ENCODE measurements around the gene KRTAP4-1. TPM values are rescaled to one million over a fixed set of nuclear protein-coding genes. Genes with fewer than 3 reads are reported as not detected.
"Not testable (repeated sequence)": the region's sequence is repeated elsewhere in the genome, so short reads cannot be mapped to it uniquely, and the experiment has no call there.

The KRTAP4-1 gene
- polyA plus RNA-seq, 1 of the 3 experiments (the other 2 are of a cell fraction), result not detected

DNA sequence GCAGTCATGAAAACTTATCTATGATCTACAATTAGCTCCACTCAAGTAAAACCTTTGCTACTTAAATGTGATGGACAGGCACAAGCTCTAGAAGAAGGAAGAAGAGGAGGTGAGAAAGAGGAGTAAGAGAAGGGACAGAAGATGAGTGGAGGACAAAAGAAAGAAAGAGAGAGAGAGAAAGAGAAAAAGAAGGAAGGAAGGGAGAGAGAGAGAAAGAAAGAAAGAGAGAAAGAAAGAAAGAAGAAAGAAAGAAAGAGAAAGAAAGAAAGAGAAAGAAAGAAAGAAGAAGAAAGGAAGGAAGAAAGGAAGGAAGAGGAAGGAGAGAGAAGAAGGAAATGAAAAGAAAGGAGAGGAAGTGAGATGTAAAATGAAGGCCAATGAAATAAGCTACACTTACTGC lies 45.4 kb upstream of the KRTAP4-1 start (continued):
- TF ChIP-seq EZH2phosphoT487 (IDR thresholded peaks at IDR 0.05; ENCODE audit: borderline replicate concordance, low read depth), result no peak
- TF ChIP-seq TCF12 (IDR thresholded peaks at IDR 0.05), result no peak
- TF ChIP-seq YY1 (IDR thresholded peaks at IDR 0.05; ENCODE audit: low read depth), result no peak
- no peak for TF ChIP-seq JUND (IDR thresholded peaks at IDR 0.05)
- TF ChIP-seq FOXJ3 (CRISPR knock-in tag; IDR thresholded peaks at IDR 0.05), result no peak

DNA sequence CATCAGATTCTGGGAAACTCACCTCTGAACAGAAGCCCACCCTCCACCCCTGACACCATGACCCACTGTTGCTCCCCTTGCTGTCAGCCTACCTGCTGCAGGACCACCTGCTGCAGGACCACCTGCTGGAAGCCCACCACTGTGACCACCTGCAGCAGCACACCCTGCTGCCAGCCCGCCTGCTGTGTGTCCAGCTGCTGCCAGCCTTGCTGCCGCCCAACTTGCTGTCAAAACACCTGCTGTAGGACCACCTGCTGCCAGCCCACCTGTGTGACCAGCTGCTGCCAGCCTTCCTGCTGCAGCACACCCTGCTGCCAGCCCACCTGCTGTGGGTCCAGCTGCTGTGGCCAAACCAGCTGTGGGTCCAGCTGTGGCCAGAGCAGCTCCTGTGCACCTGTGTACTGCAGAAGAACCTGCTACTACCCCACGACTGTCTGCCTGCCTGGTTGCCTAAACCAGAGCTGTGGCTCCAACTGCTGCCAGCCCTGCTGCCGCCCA lies 41.9 kb upstream of the KRTAP4-1 start, which contains the start of gene KRTAP9-2:
TSS of gene KRTAP9-2 (plus strand) at position 51 of the 498 bp plus-strand sequence. CDS start at position 58, 7 bp downstream.
- H3K9me3 ChIP-seq; POLR2A ChIA-PET; H2AFZ ChIP-seq (ENCODE audit: low read depth); H3K4me2 ChIP-seq; H3K36me3 ChIP-seq (replicated peaks in 1 of 2; ENCODE audit: control insufficient read depth in 1 of 2, insufficient read depth in 2 of 2, low read length in 1 of 2); DNase-seq; H3K4me3 ChIP-seq (ENCODE audit: low read depth in 2 of 2, low read length in 1 of 2); H4K20me1 ChIP-seq (ENCODE audit: insufficient read depth); H3K79me2 ChIP-seq (ENCODE audit: insufficient read depth); CTCF ChIA-PET; H3K9me2 ChIP-seq; H3K4me1 ChIP-seq (ENCODE audit: control insufficient read depth in 1 of 2, insufficient read depth in 2 of 2, low read depth in 1 of 2, low read length in 1 of 2); H3K27ac ChIP-seq (ENCODE audit: low read depth in 2 of 2, low read length in 1 of 2); H3K9ac ChIP-seq; H3F3A ChIP-seq (replicated peaks; ENCODE audit: insufficient read depth): not testable (repeated sequence)
- no CpG with 5 or more reads among the region's 4 CpGs for WGBS (ENCODE audit: low lambda C conversion rate)
- H3K27me3 ChIP-seq (ENCODE audit: insufficient read depth), result peaks cover 22% of the 10 kb centered on the region; the same call in 1 of the 2 replicates

DNA sequence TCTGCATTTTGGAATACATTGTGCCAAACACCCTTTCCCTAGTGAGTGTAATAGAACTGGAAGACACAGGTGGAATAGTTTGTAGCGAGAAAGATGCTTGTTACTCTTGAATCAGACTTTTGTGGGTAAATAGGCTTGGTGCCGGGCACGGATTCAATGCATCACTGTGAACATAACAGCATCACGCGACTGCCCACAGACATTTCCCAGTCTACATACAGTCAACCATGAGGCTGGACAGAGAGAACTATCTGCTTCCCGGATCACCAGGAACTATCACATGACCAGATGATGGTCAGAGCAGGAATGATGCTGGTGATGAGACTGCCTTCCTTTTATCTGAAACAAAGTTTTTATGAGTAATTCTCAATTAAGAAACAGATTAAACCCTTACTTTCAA lies 41.3 kb upstream of the KRTAP4-1 start:
- CTCF ChIA-PET, result interaction anchor here (0.6 to 0.7 kb wide), 2 partner anchors 140 to 502 kb away, joined by 3 to 4 read pairs; no protein-coding TSS in a partner anchor
- no peaks in the 10 kb centered on the region for H3K36me3 ChIP-seq (replicated peaks in 1 of 2; ENCODE audit: control insufficient read depth in 1 of 2, insufficient read depth in 2 of 2, low read length in 1 of 2)
- H3F3A ChIP-seq (replicated peaks; ENCODE audit: insufficient read depth), result no peaks in the 10 kb centered on the region
- H3K27ac ChIP-seq (ENCODE audit: low read depth in 2 of 2, low read length in 1 of 2), result no peak overlapping the region
- peaks cover 22% of the 10 kb centered on the region; the same call in 1 of the 2 replicates for H3K27me3 ChIP-seq (ENCODE audit: insufficient read depth)
- H3K79me2 ChIP-seq (ENCODE audit: insufficient read depth), result no peaks in the 10 kb centered on the region
- DNase-seq, result no peak
- H3K4me1 ChIP-seq (ENCODE audit: control insufficient read depth in 1 of 2, insufficient read depth in 2 of 2, low read depth in 1 of 2, low read length in 1 of 2), result no peaks in the 10 kb centered on the region
- POLR2A ChIA-PET, result no interaction called here
- H3K9me2 ChIP-seq, result no peaks in the 10 kb centered on the region
- H3K9ac ChIP-seq, result no peak overlapping the region
- no peak overlapping the region for H2AFZ ChIP-seq (ENCODE audit: low read depth)
- no peaks in the 10 kb centered on the region for H3K9me3 ChIP-seq
- H3K4me3 ChIP-seq (ENCODE audit: low read depth in 2 of 2, low read length in 1 of 2), result no peak overlapping the region
- H4K20me1 ChIP-seq (ENCODE audit: insufficient read depth), result no peaks in the 10 kb centered on the region
- H3K4me2 ChIP-seq, result no peak overlapping the region
- 26% methylated on average over 6 of the region's 6 CpGs for WGBS (ENCODE audit: low lambda C conversion rate)
- TF ChIP-seq EZH2phosphoT487 (IDR thresholded peaks at IDR 0.05; ENCODE audit: borderline replicate concordance, low read depth) (no peak), RAD21 (IDR thresholded peaks at IDR 0.05; ENCODE audit: low read length) (no peak), EP300 (IDR thresholded peaks at IDR 0.05; ENCODE audit: borderline replicate concordance in 1 of 2, low read depth in 1 of 2, low read length in 1 of 2) (no peak), RFX5 (IDR thresholded peaks at IDR 0.05; ENCODE audit: low read length) (no peak), TCF12 (IDR thresholded peaks at IDR 0.05) (no peak), FOXJ3 (CRISPR knock-in tag; IDR thresholded peaks at IDR 0.05) (no peak), NFIC (IDR thresholded peaks at IDR 0.05; ENCODE audit: borderline replicate concordance) (no peak), MXI1 (IDR thresholded peaks at IDR 0.05; ENCODE audit: low read depth, low read length) (no peak), FOXM1 (IDR thresholded peaks at IDR 0.05; ENCODE audit: low read depth) (no peak), NRF1 (IDR thresholded peaks at IDR 0.05; ENCODE audit: low read depth, low read length) (no peak), GABPA (IDR thresholded peaks at IDR 0.05; ENCODE audit: low read depth) (no peak)
- TF ChIP-seq, protein P1, sequence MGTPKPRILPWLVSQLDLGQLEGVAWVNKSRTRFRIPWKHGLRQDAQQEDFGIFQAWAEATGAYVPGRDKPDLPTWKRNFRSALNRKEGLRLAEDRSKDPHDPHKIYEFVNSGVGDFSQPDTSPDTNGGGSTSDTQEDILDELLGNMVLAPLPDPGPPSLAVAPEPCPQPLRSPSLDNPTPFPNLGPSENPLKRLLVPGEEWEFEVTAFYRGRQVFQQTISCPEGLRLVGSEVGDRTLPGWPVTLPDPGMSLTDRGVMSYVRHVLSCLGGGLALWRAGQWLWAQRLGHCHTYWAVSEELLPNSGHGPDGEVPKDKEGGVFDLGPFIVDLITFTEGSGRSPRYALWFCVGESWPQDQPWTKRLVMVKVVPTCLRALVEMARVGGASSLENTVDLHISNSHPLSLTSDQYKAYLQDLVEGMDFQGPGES (IDR thresholded peaks at IDR 0.05; ENCODE audit: low read depth, low read length), result no peak
- TF ChIP-seq, protein P2, sequence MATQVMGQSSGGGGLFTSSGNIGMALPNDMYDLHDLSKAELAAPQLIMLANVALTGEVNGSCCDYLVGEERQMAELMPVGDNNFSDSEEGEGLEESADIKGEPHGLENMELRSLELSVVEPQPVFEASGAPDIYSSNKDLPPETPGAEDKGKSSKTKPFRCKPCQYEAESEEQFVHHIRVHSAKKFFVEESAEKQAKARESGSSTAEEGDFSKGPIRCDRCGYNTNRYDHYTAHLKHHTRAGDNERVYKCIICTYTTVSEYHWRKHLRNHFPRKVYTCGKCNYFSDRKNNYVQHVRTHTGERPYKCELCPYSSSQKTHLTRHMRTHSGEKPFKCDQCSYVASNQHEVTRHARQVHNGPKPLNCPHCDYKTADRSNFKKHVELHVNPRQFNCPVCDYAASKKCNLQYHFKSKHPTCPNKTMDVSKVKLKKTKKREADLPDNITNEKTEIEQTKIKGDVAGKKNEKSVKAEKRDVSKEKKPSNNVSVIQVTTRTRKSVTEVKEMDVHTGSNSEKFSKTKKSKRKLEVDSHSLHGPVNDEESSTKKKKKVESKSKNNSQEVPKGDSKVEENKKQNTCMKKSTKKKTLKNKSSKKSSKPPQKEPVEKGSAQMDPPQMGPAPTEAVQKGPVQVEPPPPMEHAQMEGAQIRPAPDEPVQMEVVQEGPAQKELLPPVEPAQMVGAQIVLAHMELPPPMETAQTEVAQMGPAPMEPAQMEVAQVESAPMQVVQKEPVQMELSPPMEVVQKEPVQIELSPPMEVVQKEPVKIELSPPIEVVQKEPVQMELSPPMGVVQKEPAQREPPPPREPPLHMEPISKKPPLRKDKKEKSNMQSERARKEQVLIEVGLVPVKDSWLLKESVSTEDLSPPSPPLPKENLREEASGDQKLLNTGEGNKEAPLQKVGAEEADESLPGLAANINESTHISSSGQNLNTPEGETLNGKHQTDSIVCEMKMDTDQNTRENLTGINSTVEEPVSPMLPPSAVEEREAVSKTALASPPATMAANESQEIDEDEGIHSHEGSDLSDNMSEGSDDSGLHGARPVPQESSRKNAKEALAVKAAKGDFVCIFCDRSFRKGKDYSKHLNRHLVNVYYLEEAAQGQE (IDR thresholded peaks at IDR 0.05; ENCODE audit: low read depth, low read length), result no peak
- TF ChIP-seq, protein P3, sequence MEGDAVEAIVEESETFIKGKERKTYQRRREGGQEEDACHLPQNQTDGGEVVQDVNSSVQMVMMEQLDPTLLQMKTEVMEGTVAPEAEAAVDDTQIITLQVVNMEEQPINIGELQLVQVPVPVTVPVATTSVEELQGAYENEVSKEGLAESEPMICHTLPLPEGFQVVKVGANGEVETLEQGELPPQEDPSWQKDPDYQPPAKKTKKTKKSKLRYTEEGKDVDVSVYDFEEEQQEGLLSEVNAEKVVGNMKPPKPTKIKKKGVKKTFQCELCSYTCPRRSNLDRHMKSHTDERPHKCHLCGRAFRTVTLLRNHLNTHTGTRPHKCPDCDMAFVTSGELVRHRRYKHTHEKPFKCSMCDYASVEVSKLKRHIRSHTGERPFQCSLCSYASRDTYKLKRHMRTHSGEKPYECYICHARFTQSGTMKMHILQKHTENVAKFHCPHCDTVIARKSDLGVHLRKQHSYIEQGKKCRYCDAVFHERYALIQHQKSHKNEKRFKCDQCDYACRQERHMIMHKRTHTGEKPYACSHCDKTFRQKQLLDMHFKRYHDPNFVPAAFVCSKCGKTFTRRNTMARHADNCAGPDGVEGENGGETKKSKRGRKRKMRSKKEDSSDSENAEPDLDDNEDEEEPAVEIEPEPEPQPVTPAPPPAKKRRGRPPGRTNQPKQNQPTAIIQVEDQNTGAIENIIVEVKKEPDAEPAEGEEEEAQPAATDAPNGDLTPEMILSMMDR (IDR thresholded peaks at IDR 0.05), result no peak

Measured in SK-N-SH (cell line).